Keratinocyte (primary cell): ENCODE measurements around the gene BSPRY. TPM values are rescaled to one million over a fixed set of nuclear protein-coding genes. Genes with fewer than 3 reads are reported as not detected.

ENCODE experiments used
- DNase-seq: peaks from one replicate; pipeline ENCODE4 v3.0.0-alpha.2; 2011; ENCODE audit warnings: low read depth, missing footprints, low spot score
- FAIRE-seq: peaks from 2 replicates; lab custom pipeline; 2011; peaks lifted over from hg19 to GRCh38; lab: Jason Lieb, UNC
- H2AFZ ChIP-seq: 2 replicates; pipeline ENCODE4 v1.6.0; 2012; ENCODE audit warnings: low read length, control low read depth, inconsistent platforms; ENCODE audit not compliant: control insufficient read depth
- H3K27ac ChIP-seq: 2 replicates; pipeline ENCODE4 v1.5.1; 2011; ENCODE audit warnings: low read length; ENCODE audit not compliant: control insufficient read depth, insufficient read depth
- H3K27me3 ChIP-seq: 3 replicates; pipeline ENCODE4 v1.6.0; 2011; ENCODE audit warnings: low read length; ENCODE audit not compliant: control insufficient read depth, insufficient read depth; ENCODE audit errors: extremely low read depth
- H3K36me3 ChIP-seq, 2 experiments: 2 replicates in 1 of 2; 3 replicates in 1 of 2; pipeline ENCODE4 v1.5.1; 2011; ENCODE audit warnings: low read length in 2 of 2, mild to moderate bottlenecking in 1 of 2; ENCODE audit not compliant: control insufficient read depth in 2 of 2, insufficient read depth in 2 of 2; ENCODE audit errors: extremely low read depth in 1 of 2
- H3K4me1 ChIP-seq: 3 replicates; pipeline ENCODE4 v1.5.1; 2011; ENCODE audit warnings: low read length; ENCODE audit not compliant: control insufficient read depth, insufficient read depth; ENCODE audit errors: extremely low read depth
- H3K4me2 ChIP-seq: 3 replicates; pipeline ENCODE4 v1.6.0; 2011; ENCODE audit warnings: low read depth, low read length; ENCODE audit not compliant: control insufficient read depth, insufficient read depth; ENCODE audit errors: extremely low read depth
- H3K4me3 ChIP-seq, 3 experiments: fragments of 200-600 bp in 1 of 3; sonication (generic) in 1 of 3; 2 replicates in 2 of 3; 3 replicates in 1 of 3; pipeline ENCODE4 v1.5.1; 2011 to 2016; ENCODE audit warnings: low read length in 3 of 3, mild to moderate bottlenecking in 3 of 3, control low read depth in 2 of 3, inconsistent platforms in 1 of 3, low read depth in 1 of 3, mixed read lengths in 1 of 3, mixed run types in 1 of 3, moderate library complexity in 1 of 3; ENCODE audit not compliant: control insufficient read depth in 2 of 3, insufficient read depth in 2 of 3; ENCODE audit errors: extremely low read depth in 1 of 3
- H3K79me2 ChIP-seq: 2 replicates; pipeline ENCODE4 v1.6.0; 2012; ENCODE audit warnings: low read length; ENCODE audit not compliant: control insufficient read depth, insufficient read depth
- H3K9ac ChIP-seq: 3 replicates; pipeline ENCODE4 v1.6.0; 2011; ENCODE audit warnings: low read length; ENCODE audit not compliant: control insufficient read depth, insufficient read depth; ENCODE audit errors: extremely low read depth
- H3K9me1 ChIP-seq: 3 replicates; pipeline ENCODE4 v1.6.0; 2011; ENCODE audit warnings: low read length; ENCODE audit not compliant: control insufficient read depth, insufficient read depth; ENCODE audit errors: extremely low read depth
- H3K9me3 ChIP-seq: 2 replicates; pipeline ENCODE4 v1.5.1; 2012; ENCODE audit warnings: low read depth, low read length; ENCODE audit not compliant: control insufficient read depth
- H4K20me1 ChIP-seq: 3 replicates; pipeline ENCODE4 v1.6.0; 2011; ENCODE audit warnings: low read length; ENCODE audit not compliant: control insufficient read depth, insufficient read depth; ENCODE audit errors: extremely low read depth
- EZH2 ChIP-seq: IDR thresholded peaks from one replicate; pipeline ENCODE4 v1.6.1; 2012; ENCODE audit warnings: inconsistent platforms, mild to moderate bottlenecking, low read length, moderate library complexity
- dilution Hi-C: fragments of 300-500 bp; cut with MboI; formaldehyde crosslinking; loops from one replicate; pipeline ENCODE4 v1.7.0; 2020; ENCODE audit warnings: low sequenced_read_pairs; ENCODE audit not compliant: extremely low pct_ligation_motif_present
- polyA plus RNA-seq, 5 experiments: library from polyadenylated mRNA; depleted of rRNA in 3 of 5; stranded (reverse) in 3 of 5; stranded (forward) in 1 of 5; unstranded in 1 of 5; fragments of >200 nt; gene quantifications; 1 replicate in 1 of 5; 2 replicates in 3 of 5; 3 replicates in 1 of 5; pipeline versions ENCODE4 v1.2.1 to v1.2.3, GENCODE V29; 2011 to 2012; ENCODE audit warnings: missing spikeins in 2 of 5, low read depth in 1 of 5, low replicate concordance in 1 of 5
- TF ChIP-seq, protein P1 (sequence below), 3 experiments: IDR thresholded peaks in 1 of 3; conservative IDR thresholded peaks in 1 of 3; optimal IDR thresholded peaks in 1 of 3; 2 replicates in 2 of 3; 3 replicates in 1 of 3; pipeline versions ENCODE3 to v1.5.1; 2011; ENCODE audit warnings: low read length in 3 of 3, mild to moderate bottlenecking in 3 of 3, moderate library complexity in 2 of 3, control low read depth in 1 of 3, inconsistent platforms in 1 of 3; ENCODE audit not compliant: insufficient read depth in 2 of 3; ENCODE audit errors: extremely low read depth in 1 of 3

BSPRY gene
- polyA plus RNA-seq, 1 donor (not counting 4 experiments of a cell fraction or from before 2014, with no cell fraction given) = 0.41 TPM

- Histone ChIP-seq H3K9ac (no peak overlapping the region), H3K9me3 (no peaks in the 10 kb centered on the region), H3K4me3 (no peak overlapping the region), H3K27ac (no peak overlapping the region), H3K9me1 (no peaks in the 10 kb centered on the region), H3K79me2 (no peaks in the 10 kb centered on the region), H3K36me3 (peaks cover 0 to 2% of the 10 kb centered on the region in 2 experiments), H3K27me3 (no peaks in the 10 kb centered on the region), H3K4me1 (no peaks in the 10 kb centered on the region), H4K20me1 (no peaks in the 10 kb centered on the region), H2AFZ (no peak overlapping the region), H3K4me2 (no peak overlapping the region)
- TF ChIP-seq, protein P1, sequence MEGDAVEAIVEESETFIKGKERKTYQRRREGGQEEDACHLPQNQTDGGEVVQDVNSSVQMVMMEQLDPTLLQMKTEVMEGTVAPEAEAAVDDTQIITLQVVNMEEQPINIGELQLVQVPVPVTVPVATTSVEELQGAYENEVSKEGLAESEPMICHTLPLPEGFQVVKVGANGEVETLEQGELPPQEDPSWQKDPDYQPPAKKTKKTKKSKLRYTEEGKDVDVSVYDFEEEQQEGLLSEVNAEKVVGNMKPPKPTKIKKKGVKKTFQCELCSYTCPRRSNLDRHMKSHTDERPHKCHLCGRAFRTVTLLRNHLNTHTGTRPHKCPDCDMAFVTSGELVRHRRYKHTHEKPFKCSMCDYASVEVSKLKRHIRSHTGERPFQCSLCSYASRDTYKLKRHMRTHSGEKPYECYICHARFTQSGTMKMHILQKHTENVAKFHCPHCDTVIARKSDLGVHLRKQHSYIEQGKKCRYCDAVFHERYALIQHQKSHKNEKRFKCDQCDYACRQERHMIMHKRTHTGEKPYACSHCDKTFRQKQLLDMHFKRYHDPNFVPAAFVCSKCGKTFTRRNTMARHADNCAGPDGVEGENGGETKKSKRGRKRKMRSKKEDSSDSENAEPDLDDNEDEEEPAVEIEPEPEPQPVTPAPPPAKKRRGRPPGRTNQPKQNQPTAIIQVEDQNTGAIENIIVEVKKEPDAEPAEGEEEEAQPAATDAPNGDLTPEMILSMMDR (optimal IDR thresholded peaks at IDR 0.05 in 1 of 3, IDR thresholded peaks at IDR 0.05 in 1 of 3, conservative IDR thresholded peaks at IDR 0.05 in 1 of 3; ENCODE audit: extremely low read depth in 1 of 3, insufficient read depth in 2 of 3, low read length in 3 of 3) = no peak
- no peak for TF ChIP-seq EZH2
- dilution Hi-C loops = no loop called here
- DNase-seq (no peak), FAIRE-seq (no peak)
Measured at GRCh38 chr9:113315231-113315630, 34.1 kb upstream of the BSPRY start.

GRCh38 chr9:113316030-113316429 lies 33.3 kb upstream of the BSPRY start:
- no peak overlapping the region for H3K4me2 ChIP-seq
- no peak overlapping the region for H3K4me3 ChIP-seq
- H3K9ac ChIP-seq = no peak overlapping the region
- DNase-seq (no peak), FAIRE-seq (no peak)
- H3K9me3 ChIP-seq = no peaks in the 10 kb centered on the region
- dilution Hi-C loops = no loop called here
- peaks cover 0 to 2% of the 10 kb centered on the region in 2 experiments for H3K36me3 ChIP-seq
- TF ChIP-seq EZH2 = no peak
- TF ChIP-seq, protein P1 (optimal IDR thresholded peaks at IDR 0.05 in 1 of 3, IDR thresholded peaks at IDR 0.05 in 1 of 3, conservative IDR thresholded peaks at IDR 0.05 in 1 of 3; ENCODE audit: extremely low read depth in 1 of 3, insufficient read depth in 2 of 3, low read length in 3 of 3) = no peak
- no peaks in the 10 kb centered on the region for H3K9me1 ChIP-seq
- no peaks in the 10 kb centered on the region for H4K20me1 ChIP-seq
- no peak overlapping the region for H2AFZ ChIP-seq
- no peaks in the 10 kb centered on the region for H3K27me3 ChIP-seq
- no peak overlapping the region for H3K27ac ChIP-seq
- H3K4me1 ChIP-seq = no peaks in the 10 kb centered on the region
- no peaks in the 10 kb centered on the region for H3K79me2 ChIP-seq
